GM18868 (cell line): Measurements from ENCODE around the gene RALGPS1.
"Not testable (repeated sequence)": the region's sequence is repeated elsewhere in the genome, so short reads cannot be mapped to it uniquely, and the experiment has no call there.

Experiments
- ATAC-seq: cut with Tn5 transposase; IDR thresholded peaks from one replicate; pipeline ENCODE4 v1.9.1; 2021; ENCODE audit warnings: mild to moderate bottlenecking, moderate library complexity; ENCODE audit not compliant: unreplicated experiment

The RALGPS1 gene

DNA sequence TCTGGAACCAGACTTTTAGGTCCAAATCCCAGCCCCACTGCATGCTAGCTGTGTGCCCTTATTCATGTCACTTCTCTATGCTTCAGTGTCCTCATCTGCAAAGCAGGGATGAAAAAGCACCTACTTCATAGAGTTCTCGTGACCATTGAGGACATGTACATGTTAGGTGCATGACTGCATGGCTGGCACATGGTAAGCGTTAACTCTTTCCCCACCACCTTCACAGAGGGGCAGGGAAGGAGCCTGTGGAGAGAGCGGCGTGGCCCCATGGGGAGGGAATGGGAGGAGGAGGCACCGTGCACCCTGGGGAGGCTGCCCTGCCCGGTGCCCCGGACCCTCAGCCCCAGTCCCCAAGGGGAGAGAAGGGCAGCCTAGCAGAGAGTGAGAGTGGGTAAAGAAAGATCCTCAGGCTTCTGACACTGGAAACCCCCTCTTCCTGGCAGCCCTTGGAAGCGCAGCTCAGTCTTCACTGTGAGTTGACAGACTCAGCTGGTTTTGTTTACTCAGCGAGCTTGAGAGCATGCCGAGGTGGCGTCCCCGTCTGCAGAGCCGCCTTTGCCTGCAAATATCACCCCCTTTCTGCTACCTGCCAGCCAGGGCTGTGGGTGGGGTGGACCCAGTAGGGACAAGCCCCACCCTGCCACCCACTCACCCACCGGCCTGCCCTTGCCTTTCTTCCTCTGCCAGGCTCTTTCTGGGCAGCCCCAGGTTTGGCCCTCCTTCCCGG, 218.5 kb downstream of the RALGPS1 start:
- ATAC-seq = no peak

DNA sequence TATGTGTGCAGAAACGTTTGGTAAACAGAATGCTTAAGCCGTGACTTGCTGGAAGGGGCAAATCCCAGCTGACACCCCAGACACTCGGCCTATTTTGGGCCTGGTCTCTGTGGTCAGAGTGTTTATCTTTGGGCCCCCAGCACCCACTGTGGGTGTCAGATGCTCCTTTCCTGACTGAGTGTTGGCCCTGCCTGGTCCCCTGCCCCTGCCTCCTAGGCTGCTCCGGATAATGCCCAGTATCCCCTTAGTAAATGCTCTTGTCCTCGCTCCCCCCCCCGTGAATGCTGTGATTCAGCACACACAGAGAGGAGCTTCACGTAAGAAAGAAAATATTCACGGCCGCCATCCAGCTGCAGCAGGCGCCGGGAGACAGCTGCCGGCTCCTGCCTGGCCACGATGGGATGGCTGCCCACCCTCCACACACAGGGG, 219.2 kb downstream of the RALGPS1 start:
- no peak for ATAC-seq

DNA sequence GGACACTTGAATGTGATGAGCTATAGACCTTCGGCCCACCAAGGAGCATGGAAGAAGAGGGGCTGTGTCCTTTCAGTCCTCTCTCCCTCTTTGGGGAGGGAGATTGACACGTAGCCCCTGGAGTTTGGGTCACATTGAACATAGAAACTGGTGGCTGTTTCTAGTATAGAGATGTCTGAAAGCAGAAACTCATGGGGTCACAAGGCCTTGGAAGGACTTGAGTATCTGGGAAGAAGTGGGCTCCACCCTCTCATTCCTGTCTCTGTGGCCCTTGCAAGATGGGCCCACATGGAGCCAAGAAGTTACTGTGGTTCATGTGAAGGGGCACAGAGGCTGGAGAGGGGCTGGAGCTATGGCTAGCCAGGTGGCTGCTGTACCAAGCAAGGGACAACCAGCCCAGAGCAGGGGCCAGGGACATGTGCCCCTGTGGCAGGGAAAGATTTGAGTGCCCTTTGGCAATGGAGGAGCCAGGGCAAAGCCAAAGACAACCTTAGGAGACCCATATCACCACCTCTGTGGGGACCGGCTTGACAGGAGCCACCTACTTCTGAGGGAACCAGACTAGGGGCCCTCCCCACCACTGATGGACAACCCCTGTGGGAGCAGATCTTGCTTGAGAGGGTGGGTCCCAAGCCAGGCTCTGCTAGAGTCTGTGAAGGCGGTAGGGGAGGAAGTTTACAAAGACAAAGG, 220.6 kb downstream of the RALGPS1 start:
- ATAC-seq = no peak

DNA sequence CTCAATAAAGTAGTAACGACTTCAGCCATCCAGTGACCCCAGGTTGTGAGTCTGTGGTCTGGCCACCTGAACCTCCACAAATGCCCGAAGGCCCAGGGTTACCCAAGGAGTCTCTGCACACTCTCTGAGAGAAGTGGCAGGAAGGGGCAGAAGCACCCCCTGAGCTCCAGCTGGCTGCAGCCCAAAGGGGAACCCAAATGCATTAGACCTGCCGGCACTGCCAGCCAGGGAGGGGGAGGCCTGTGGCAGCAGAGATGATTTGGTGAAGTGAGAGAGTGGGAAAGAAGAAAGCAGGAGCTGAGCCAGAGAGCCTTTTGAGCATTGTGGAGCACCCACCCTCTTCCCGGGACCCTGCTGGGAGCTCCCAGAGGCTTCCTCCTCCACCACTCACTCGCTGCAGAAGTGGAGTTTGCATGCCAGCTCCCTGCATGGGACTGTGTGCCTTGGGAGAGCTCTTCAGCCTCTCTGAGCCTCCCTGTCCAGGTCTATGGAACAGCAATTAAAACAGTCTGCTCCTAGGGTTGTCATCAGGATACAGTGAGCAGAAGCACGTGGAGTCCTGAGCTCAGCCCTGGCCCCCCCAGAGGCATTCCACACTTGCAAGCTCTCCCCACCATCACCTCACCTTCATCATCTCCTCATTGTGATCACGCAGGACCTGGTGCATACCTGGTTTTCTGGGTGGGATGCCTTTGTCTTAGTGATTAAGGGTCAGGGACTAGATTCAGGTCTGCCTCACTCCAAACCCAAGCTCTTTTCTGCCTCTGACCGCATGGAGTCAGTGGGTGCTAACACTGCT, 221.7 kb downstream of the RALGPS1 start:
- ATAC-seq = no peak

DNA sequence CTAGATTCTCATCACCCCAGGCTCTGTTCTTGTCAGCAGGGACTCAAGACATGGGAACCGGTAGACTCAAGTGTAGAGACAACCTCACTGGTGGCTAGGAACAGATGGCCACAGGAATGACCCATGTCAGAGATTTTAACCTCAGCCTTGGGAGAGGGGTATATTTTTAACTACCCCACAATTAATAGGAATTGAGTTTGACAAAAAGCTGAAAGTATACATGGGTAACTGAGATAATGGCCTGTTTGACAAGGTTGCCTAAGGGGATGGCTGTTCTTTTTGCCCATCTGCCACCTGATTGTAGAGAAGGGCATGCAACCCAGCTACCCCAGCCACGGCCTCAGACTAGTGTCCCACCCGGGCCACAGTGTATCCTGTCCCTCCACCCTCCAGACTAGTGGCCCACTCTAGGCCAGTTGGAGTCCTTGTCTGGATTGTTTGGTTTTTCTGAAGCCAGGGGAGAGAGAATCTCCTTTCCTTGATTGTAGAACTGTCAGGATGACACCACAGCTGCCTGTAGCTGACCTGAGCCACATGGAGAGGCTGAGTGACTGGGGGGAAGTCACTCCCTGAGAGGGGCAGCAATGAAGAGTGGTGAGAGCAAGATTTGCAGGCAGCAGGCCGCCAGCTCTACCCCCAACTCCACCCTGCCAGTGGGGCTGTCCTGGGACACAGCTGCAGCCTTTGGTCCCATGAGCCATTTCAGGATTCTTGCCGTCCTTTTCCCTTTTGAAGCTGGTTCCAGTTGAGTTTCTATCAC, 222.5 kb downstream of the RALGPS1 start:
- no peak for ATAC-seq

DNA sequence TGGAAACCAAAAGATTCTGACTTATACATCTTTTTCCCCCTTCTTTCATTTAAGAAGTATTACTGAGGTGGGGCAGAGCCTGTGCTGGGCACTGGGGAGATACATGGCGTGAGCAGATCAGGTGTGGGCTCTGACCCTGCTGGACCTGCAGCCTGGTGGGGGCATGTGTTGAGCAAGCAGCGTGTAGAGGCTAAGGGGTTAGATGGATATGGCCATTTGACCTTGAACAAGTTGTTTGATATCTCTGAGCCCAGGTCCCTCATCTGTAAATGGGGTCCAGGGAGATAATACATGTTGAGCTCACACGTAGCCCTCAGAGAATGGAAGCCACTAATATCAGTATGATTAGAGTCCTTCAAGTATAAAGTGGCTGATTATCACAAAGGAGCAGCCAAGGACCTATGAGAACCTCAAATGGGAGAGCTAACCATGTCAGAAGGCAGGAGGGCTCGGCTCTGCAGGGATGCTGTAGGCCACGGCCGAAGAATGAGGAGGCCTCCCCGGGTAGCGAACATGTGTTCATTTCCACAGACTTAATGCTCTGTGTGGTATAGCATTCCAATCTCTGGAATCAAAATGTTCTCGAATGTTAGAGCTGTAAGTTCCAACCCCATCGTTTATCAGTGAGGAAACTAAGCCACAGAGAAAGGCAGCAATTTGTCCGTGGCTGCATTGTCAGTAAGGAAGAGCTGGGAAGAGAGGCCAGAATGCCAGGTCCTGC, 223.2 kb downstream of the RALGPS1 start:
- no peak for ATAC-seq

DNA sequence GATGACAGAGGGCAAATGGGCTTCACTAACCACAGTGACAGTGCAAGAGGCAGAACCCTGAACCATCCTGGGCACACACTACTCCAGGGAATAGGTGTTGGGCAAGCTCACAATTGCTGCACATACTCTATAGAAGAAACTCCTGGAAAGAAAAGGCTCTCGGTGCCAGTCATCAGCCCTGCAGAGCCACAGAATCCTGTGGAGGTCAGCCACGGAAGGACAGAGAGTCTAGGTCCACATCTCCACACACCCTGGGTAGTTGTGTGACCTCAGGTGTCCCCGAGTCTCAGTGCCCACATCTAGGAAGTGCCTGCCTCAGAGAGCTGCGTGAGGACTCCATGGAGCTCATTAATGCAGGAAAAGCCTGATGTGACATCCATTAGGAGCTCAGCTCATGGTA, 223.9 kb downstream of the RALGPS1 start:
- ATAC-seq = no peak

DNA sequence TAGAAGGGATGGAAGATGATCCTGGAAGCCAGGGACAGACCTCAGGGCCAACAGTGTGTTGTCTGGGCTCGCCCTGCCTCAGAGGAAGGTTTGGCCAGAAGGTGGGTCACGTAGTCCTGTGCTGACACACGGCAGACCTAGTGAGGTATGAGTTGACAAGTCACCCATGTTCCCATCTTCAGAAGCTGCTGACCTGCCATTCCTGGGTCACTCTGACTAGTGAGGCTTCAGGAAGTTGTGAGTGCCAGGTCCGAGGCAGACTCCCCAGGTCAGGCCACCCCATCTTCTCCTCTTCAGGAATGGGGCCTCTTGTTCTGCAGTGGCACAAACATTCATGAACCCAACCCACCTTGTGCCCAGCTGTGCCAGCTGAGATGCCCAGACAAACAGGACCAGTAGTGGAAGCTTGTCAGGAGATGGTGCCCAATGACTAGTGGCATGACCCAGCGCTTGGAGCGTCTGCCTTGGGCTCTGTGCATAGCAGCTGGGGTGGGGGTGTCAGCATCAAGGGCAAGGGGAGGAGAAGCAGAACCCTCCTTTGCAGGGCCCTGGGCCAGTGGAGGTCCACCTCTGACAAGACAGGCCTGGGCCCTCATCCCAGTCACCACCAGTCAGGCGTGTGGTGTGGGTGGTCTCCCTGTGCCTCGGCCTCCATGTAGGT, 224.6 kb downstream of the RALGPS1 start:
- ATAC-seq = no peak

DNA sequence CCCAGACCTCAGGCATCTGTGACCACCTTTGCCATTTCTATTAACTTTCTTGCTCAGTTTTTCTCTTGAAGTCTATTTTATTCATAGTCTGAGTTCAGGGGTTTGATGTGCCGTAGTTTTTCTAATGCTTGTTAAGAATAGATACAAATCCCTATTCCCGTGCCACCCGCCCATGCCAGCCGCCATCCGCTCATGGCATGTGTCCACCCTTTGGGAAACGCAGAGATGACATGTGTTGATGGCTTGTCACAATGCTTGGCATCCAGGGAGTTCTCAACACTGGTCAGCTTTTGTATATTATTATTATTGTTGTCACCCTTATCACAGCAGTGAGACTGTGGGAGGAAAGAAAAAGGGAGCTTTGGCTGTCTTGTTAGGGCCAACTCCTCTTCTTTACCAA, 225.2 kb downstream of the RALGPS1 start:
- no peak for ATAC-seq

DNA sequence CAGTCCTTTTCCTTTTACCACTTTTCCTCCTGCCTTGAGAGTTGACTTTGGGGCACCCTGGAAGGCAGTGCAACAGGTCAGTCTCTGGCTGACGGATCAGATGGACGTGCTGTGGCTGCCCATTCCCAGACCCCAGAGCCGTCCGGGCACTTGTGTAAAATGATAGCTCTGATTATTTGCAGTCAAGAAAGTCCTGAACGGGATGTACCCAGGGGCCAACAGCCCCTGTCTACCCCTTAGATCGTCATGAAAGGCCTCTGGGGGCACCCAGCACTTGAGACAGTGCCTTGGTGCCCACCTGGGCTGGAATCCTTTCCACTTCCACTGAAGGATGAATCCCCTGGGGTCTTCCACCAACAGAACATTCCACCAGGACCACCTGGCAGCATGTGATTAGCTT, 225.6 kb downstream of the RALGPS1 start:
- ATAC-seq = no peak

DNA sequence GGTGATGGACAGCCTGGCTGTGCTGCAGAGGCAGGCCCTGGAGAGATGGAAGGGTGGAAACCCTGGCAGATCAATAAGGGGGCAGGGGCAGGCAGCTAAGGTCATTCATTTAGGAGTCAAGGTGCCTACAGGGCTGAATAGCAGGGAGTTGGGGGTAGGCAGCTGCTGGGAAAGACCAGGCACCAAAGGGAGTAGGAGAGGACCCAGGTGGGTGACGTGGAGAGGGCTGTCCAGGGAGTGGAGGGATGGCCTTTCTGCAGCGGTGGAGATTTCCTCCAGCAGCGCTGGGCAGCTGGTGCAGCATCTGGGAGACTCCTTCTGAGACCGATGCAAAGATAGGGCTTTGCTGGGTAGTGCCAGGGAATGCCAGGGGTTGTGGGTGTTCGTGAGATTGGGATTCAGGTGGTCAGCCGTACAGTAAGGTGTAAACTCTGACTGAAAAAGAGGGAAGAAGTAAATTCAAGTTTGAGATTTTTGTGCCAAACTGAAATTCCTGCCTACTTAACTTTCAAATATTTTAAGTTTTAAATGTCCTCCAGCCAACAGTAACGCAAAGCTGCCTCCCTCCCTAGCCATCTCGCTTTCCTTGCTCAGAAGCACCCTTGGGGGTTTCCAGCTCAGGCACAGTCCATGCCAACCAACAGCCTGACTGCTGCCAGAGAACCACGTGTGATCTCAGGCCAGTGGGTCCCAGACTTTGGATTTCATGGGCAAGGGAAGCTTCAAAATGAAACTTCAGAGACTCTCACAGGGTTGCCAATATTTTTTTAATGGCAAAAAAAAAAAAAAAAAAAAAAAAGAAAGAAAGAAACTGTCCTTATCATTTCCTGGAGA, 226.5 kb downstream of the RALGPS1 start:
- ATAC-seq = no peak

DNA sequence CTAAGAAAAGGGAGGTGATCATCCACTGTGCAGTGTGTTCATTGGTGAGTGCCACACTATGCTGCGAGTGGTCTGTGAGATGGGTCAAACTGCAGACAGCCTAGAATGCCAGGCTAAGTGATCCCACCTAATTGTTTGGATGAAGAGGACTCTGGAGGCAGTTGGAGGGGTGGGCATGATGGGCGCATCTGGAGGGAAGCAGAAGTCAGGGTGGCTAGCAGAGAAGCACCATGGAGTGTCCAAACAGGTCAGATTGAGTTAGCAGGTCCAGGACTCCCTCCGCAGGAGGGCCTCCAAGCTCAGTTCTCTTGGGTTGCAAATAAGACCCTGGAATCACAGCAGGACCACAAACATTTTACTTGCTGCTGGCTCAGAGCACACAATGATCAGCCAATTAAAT, 227.7 kb downstream of the RALGPS1 start:
- no peak for ATAC-seq

DNA sequence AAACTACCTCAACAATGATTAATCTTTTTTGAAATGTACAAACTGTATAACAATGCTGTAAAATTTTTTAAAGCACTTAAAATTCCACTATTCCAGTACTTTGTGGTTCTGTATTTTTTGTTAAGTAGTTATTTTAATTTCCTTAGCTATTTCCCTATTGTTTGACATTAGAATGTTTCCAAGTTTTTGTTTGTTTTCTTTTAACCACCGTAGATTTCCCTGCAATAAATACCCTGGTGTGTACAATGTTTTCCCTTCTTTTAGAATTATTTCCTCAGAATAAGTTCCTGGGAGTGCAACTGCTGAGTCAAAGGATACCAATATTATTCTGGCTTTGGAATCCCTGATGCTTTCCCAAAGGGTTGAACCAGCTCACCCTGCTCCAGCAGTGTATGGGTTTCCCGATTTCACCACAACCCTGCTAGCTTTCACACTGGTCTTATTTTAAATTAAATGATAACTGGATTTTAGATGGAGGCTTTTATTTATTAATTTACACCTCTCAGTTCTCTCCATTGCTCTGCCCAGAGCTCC, 228.4 kb downstream of the RALGPS1 start:
- no peak for ATAC-seq

DNA sequence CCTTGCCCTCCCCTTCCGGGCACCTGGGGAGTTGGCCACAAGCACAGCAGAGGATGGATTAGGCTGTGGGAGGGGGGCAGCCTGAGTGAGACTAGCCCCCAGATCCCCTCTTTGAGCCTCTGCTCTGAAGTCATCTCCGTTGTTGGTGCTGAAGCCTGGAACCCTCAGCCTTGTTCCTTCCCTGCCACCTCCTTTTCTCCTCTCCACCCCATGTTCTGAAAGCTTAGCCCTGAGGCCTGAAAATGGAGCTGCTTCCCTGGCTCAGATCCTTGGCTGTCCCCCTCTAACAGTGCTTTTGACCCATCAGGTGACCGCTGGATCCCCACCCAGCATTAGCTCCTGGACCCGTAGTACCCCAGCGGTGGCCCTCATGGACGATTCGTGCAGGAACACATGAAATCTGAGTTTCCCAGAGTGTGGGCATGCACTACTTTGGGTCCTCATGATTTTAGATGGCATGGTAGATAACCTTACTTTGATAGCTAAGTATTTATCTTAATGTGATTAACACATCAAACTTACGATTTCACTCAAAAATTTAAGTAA, 229.4 kb downstream of the RALGPS1 start:
- ATAC-seq = no peak

DNA sequence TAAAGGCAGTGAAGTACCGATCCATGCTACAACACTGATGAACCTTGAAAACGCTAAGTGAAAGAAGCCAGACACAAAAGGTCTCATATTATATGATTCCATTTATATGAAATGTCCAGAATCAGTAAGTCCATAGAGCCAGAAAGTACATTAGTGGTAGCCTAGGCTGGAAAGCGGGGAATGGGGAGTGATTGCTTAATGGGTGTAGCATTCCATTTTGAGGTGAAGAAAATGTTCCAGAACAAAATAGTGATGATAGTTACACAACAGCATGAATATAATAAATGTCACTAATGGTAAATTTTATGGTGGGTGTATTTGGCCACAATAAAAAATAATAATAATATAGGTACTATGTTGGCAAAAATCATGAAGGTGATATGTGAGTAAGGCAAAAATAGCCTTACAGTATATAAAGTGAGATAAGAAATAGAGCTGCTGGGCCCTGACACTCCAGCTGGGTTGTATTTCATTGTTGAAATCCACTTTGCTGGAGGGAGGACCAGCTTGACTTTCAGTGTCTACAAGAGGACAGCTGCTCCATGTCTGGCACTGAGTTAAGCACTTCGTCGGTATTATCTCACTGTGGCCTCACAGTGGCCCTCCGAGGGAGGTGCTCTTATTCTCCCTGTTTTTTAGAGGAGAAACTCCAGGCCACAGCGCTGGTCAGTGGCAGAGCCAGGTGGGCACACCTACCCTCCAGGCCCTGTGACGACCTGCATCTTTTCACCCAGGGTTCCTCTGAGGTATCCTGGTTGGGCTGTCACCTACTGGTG, 230.3 kb downstream of the RALGPS1 start:
- ATAC-seq = no peak

DNA sequence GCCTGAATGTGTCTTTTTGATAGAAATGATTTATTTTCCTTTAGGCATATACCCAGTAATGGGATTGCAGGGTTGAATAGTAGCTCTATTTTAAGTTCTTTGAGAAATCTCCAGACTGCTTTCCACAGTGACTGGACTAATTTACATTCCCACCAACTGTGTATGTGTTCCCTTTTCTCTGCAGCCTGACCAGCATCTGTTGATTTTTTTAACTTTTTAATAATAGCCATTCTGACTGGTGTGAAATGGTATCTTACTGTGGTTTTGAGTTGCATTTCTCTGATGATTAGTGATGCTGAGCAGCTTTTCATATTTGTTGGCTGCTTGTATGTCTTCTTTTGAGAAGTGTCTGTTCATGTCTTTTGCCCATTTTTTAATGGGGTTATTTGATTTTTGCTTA, 232.3 kb downstream of the RALGPS1 start:
- ATAC-seq = not testable (repeated sequence)

DNA sequence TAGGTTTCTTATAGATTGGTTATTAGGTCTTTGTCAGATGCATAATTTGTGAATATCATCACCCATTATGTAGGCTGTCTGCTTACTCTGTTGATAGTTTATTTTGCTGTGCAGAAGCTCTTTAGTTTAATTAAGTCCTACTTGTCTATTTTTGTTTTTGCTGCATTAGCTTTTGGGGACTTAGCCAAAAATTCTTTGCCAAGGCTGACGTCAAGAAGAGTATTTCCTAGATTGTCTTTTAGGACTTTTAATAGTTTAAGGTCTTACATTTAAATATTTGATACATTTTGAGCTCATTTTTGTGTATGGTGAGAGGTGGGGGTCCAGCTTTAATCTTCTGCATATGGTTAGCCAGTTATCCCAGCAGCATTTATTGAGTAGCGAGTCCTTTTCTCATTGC, 232.7 kb downstream of the RALGPS1 start:
- no peak for ATAC-seq

DNA sequence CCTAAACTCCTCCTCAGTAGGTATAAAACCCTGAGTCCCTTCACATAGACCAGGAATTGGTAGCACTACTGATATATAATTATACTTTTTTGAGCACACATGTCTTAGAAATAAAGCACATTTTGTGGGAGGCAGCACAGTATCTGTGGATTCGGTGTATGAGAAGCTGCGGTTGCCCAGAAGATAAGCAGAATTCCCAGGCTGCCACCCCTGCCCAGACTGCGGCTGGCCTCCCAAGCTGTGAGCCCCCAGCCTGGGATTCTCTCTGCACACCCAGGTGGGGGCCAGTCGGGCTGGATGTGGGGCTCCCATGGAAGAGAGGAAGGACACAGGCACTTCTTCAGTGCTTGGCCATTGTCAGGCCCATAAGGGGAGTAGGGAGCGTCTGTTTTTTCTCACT, 233.4 kb downstream of the RALGPS1 start:
- ATAC-seq = no peak
